ENCODE data around the gene BICC1.

Gene BICC1

GRCh38 chr10:58837826-58838225 is 325.2 kb downstream of the BICC1 start:
- no peak for TF ChIP-seq CTCF (IDR thresholded peaks at IDR 0.05; ENCODE audit: low read depth, low read length)
- in situ Hi-C loops (cut with HindIII; ENCODE audit: low sequenced_read_pairs), result no loop called here
- DNase-seq (ENCODE audit: low read depth, low spot score), result no peak
- H3K4me3 ChIP-seq (ENCODE audit: low read depth, low read length), result no peak overlapping the region

GRCh38 chr10:58838561-58839208 is 326.0 kb downstream of the BICC1 start:
- H3K4me3 ChIP-seq (ENCODE audit: low read depth, low read length), result no peak overlapping the region
- no peak for TF ChIP-seq CTCF (IDR thresholded peaks at IDR 0.05; ENCODE audit: low read depth, low read length)
- in situ Hi-C loops (cut with HindIII; ENCODE audit: low sequenced_read_pairs), result no loop called here
- DNase-seq (ENCODE audit: low read depth, low spot score), result no peak

DNA sequence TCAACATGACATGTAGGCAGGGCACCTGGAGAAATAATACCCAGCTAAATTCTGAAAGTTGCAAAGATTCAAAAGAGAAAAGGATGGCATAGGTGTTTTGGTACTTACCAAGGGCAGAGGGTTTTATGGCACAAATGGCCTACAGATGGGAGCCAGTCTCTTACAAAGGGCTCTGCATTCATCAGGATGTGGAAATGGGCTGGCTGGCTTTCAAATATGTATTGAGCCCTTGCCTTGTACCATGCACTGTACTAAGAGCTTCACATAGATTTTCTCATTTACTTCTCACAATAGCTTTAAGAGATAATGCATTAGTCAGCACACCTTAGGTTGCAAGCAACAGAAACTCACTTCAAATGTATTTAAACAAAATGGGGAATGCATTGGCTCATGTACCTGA is 327.1 kb downstream of the BICC1 start:
- in situ Hi-C loops (cut with HindIII; ENCODE audit: low sequenced_read_pairs), result no loop called here
- no peak for DNase-seq (ENCODE audit: low read depth, low spot score)
- TF ChIP-seq CTCF (IDR thresholded peaks at IDR 0.05; ENCODE audit: low read depth, low read length), result no peak

GRCh38 chr10:58840840-58841435 is 328.3 kb downstream of the BICC1 start:
- H3K4me3 ChIP-seq (ENCODE audit: low read depth, low read length), result no peak overlapping the region
- in situ Hi-C loops (cut with HindIII; ENCODE audit: low sequenced_read_pairs), result no loop called here
- no peak for TF ChIP-seq CTCF (IDR thresholded peaks at IDR 0.05; ENCODE audit: low read depth, low read length)
- DNase-seq (ENCODE audit: low read depth, low spot score), result no peak

More for the DNA sequence above, 327.1 kb downstream of the BICC1 start:
- no peak overlapping the region for H3K4me3 ChIP-seq (ENCODE audit: low read depth, low read length)

GRCh38 chr10:58842860-58843376 is 330.2 kb downstream of the BICC1 start:
- DNase-seq (ENCODE audit: low read depth, low spot score), result no peak
- in situ Hi-C loops (cut with HindIII; ENCODE audit: low sequenced_read_pairs), result no loop called here
- H3K4me3 ChIP-seq (ENCODE audit: low read depth, low read length), result no peak overlapping the region
- TF ChIP-seq CTCF (IDR thresholded peaks at IDR 0.05; ENCODE audit: low read depth, low read length), result no peak

GRCh38 chr10:58843760-58844159 is 331.1 kb downstream of the BICC1 start:
- TF ChIP-seq CTCF (IDR thresholded peaks at IDR 0.05; ENCODE audit: low read depth, low read length), result no peak
- no peak overlapping the region for H3K4me3 ChIP-seq (ENCODE audit: low read depth, low read length)
- DNase-seq (ENCODE audit: low read depth, low spot score), result no peak
- in situ Hi-C loops (cut with HindIII; ENCODE audit: low sequenced_read_pairs), result no loop called here

Data from astrocyte of the spinal cord (primary cell).